Ishikawa (cell line): ENCODE measurements around the gene MYRIP.

ENCODE experiments used
- EGR1 ChIP-seq: IDR thresholded peaks from 2 replicates; pipeline ENCODE4 v1.6.1; 2012
- RAD21 ChIP-seq: IDR thresholded peaks from 2 replicates; pipeline ENCODE4 v1.6.1; 2012; ENCODE audit warnings: low read depth
- TAF1 ChIP-seq: IDR thresholded peaks from 2 replicates; pipeline ENCODE4 v1.6.1; 2012; ENCODE audit warnings: low read depth, mild to moderate bottlenecking

DNA sequence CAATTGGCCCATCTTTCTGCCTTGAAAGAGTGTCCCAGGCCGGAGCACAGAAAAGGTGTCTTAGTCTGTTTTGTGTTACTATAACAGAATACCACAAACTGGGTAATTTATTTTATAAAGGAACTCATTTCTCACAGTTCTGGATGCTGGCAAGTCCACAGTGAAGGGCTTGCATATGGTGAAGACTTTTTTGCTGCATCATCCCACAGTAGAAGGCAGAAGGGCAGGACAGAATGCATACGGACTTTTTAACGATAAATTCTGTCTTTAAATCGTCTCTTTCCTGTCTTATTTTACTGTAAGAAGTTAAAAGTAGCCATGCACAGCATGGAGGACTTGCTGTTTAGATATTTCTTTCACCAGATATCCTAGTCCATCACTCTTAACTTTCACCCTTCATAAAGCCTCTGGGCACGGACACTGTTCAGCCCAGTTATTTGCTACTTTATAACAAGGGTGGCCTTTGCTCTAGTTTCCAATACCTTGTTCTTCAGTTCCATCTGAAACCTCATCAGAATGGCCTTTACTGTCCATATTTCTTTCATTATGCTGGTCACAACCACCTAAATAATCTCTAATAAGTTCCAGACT, 489.8 kb downstream of the MYRIP start:
- no peak for TF ChIP-seq TAF1
- no peak for TF ChIP-seq RAD21
- no peak for TF ChIP-seq EGR1
